Right ventricle myocardium inferior (tissue), 1 donor: ENCODE data around the gene CFAP119. TPM values are rescaled to one million over a fixed set of nuclear protein-coding genes. Genes with fewer than 3 reads are reported as not detected.

Experiments
- ATAC-seq: fragments of 200-7000 bp; cut with Tn5 transposase; one replicate; pipeline ENCODE4 v1.9.1; 2020; ENCODE audit warnings: mild to moderate bottlenecking, moderate library complexity
- DNase-seq: peaks from one replicate; pipeline ENCODE4 v3.0.0; 2021; ENCODE audit errors: missing footprints
- intact Hi-C: fragments of 100-400 bp; cut with DNase I; formaldehyde crosslinking; loops from one replicate; pipeline ENCODE4 v1.11.0; 2022
- total RNA-seq: library from RNA; stranded (reverse); fragmentation: NEBNext Ultra II Directional; extraction: Animal tissue kit (Norgen Biotek cat#: 25700); gene quantifications from one replicate; pipeline ENCODE4 v1.2.1, GENCODE V29; 2021
- donor health status: DM: no; HTN: yes; CAD: no; lungs with severe emphysema.

Gene CFAP119
- total RNA-seq, 1 donor from 2014 or later: 0.89 TPM

- DNase-seq (no peak), ATAC-seq (peak; percentile 69)
- intact Hi-C loops: no loop called here
Observed at GRCh38 chr16:30724641-30725417, 37.0 kb downstream of the CFAP119 start.

- intact Hi-C loops: no loop called here
- DNase-seq (no peak), ATAC-seq (no peak)
Observed at GRCh38 chr16:30723725-30724355, 38.0 kb downstream of the CFAP119 start.

DNA sequence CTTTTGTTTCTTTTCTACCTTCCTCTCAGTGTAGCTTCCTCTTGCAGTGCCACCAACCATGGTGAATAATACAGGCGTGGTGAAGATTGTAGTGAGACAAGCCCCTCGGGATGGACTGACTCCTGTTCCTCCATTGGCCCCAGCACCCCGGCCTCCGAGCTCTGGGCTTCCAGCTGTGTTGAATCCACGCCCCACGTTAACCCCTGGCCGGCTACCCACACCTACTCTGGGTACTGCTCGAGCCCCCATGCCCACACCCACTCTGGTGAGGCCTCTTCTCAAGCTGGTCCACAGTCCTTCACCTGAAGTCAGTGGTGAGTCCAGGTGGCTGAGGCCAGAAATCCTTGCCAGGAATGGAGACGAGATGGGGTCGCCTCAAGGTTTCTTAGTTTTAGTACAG, 38.9 kb downstream of the CFAP119 start:
- no peak for ATAC-seq
- DNase-seq: no peak
- intact Hi-C loops: no loop called here

- intact Hi-C loops: no loop called here
- ATAC-seq (no peak), DNase-seq (no peak)
Observed at GRCh38 chr16:30722443-30722842, 39.4 kb downstream of the CFAP119 start.

DNA sequence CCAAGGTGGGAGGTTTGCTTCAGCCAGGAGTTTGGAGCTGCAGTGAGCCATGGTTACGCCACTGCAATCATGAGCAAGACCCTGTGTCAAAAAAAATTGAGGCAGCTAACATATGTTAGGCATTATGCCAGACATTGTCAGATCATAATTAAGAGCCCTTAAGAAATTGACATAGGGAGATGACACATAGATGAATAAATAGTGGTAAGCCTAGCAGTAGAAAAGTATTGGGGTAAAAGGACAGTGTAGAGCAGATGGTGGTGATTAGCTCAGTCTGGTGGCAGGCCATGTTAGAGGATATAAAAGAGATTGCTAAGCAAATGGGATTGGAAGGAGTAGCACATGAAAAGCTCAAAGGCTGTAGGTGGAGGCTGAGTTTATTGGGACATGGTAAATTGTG, 40.3 kb downstream of the CFAP119 start:
- DNase-seq (no peak), ATAC-seq (no peak)
- intact Hi-C loops: no loop called here

- DNase-seq: no peak
- intact Hi-C loops: no loop called here
- ATAC-seq: no peak
Observed at GRCh38 chr16:30721167-30721566, 40.7 kb downstream of the CFAP119 start.

- ATAC-seq: no peak
- intact Hi-C loops: no loop called here
- DNase-seq: no peak
Observed at GRCh38 chr16:30720694-30721093, 41.2 kb downstream of the CFAP119 start.

GRCh38 chr16:30720086-30720485, 41.8 kb downstream of the CFAP119 start:
- DNase-seq (no peak), ATAC-seq (no peak)
- intact Hi-C loops: no loop called here

- intact Hi-C loops: no loop called here
- DNase-seq: no peak
- no peak for ATAC-seq
Observed at GRCh38 chr16:30715750-30716445, 46.0 kb downstream of the CFAP119 start.

DNA sequence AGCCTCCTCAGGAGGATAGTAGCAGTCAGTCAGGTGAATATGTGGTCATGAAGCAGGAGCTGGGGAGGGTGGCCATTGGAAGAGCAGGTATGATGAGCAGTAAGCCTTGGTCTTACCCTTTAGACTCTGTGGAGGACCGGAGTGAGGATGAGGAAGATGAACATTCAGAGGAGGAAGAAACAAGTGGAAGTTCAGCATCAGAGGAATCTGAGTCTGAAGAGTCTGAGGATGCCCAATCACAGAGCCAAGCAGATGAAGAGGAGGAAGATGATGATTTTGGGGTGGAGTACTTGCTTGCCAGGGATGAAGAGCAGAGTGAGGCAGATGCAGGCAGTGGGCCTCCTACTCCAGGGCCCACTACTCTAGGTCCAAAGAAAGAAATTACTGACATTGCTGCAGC, 50.1 kb downstream of the CFAP119 start:
- ATAC-seq (no peak), DNase-seq (no peak)
- intact Hi-C loops: no loop called here

DNA sequence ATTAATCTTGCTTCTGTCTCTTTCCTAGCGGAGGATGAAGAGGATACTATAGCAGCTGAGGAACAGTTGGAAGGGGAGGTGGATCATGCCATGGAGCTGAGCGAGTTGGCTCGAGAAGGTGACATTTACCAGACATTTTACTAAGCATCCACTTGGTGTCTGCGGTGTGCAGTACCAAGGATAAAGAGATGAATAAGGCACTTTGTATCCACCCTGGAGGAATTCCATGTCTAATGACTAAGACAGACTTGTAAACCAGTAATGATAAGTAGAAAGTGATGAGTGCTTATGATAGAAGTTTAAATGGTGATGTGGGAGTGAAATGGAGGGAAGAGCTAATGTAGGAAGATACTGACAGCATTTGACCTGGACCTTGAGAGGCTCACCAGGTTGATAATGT, 50.9 kb downstream of the CFAP119 start:
- intact Hi-C loops: no loop called here
- ATAC-seq (no peak), DNase-seq (no peak)

Other genes starting within 250 kb of the CFAP119 start
- 73.8 TPM for gene ZNF768, start 235.5 kb downstream of the CFAP119 start, total RNA-seq
- 5.7 TPM for gene ZNF747, start 227.2 kb downstream of the CFAP119 start, total RNA-seq
- gene ZNF764, start 203.7 kb downstream of the CFAP119 start, total RNA-seq: 10.0 TPM
- 12.2 TPM for gene ZNF688, start 190.3 kb downstream of the CFAP119 start, total RNA-seq
- 7.6 TPM for gene ZNF785, start 176.4 kb downstream of the CFAP119 start, total RNA-seq
- 4.2 TPM for gene ZNF689, start 151.7 kb downstream of the CFAP119 start, total RNA-seq
- gene PRR14, start 111.1 kb downstream of the CFAP119 start, total RNA-seq: 18.2 TPM
- 31.0 TPM for gene FBRS, start 103.6 kb downstream of the CFAP119 start, total RNA-seq
- gene SRCAP, start 62.9 kb downstream of the CFAP119 start, total RNA-seq: 39.7 TPM
- 12.6 TPM for gene PHKG2, start 13.6 kb downstream of the CFAP119 start, total RNA-seq
- gene RNF40, start 260 bp upstream of the CFAP119 start, total RNA-seq: 42.6 TPM
- 17.4 TPM for gene ZNF629, start 25.1 kb upstream of the CFAP119 start, total RNA-seq
- gene BCL7C, start 132.0 kb upstream of the CFAP119 start, total RNA-seq: 32.2 TPM
- gene CTF1, start 134.6 kb upstream of the CFAP119 start, total RNA-seq: 8.7 TPM
- 6.3 TPM for gene FBXL19, start 161.5 kb upstream of the CFAP119 start, total RNA-seq
- gene ORAI3, start 187.0 kb upstream of the CFAP119 start, total RNA-seq: 11.4 TPM
- 9.4 TPM for gene SETD1A, start 195.7 kb upstream of the CFAP119 start, total RNA-seq
- gene HSD3B7, start 223.1 kb upstream of the CFAP119 start, total RNA-seq: 7.0 TPM
- gene STX1B, start 248.6 kb upstream of the CFAP119 start, total RNA-seq: 0.41 TPM